Loucy (cell line): ENCODE measurements around the gene MAML3.

Experiments
- H2AFZ ChIP-seq: fragments of 200-600 bp; sonication (generic); 2 replicates; pipeline ENCODE4 v1.6.0; 2016; ENCODE audit warnings: antibody characterized with exemption, mild to moderate bottlenecking, low read length, moderate library complexity
- H3F3A ChIP-seq: fragments of 200-600 bp; 2 replicates; pipeline ENCODE4 v1.6.0; 2016; ENCODE audit warnings: antibody characterized with exemption, low read depth, mild to moderate bottlenecking
- H3K27me3 ChIP-seq: fragments of 200-600 bp; sonication (generic); 2 replicates; pipeline ENCODE4 v1.6.1; 2014; ENCODE audit warnings: low read length, mild to moderate bottlenecking; ENCODE audit not compliant: insufficient read depth, poor library complexity, severe bottlenecking
- H3K36me3 ChIP-seq: fragments of 200-600 bp; sonication (generic); 2 replicates; pipeline ENCODE4 v1.6.1; 2016; ENCODE audit warnings: low read length; ENCODE audit not compliant: insufficient read depth
- H3K4me1 ChIP-seq: fragments of 200-600 bp; sonication (generic); 2 replicates; pipeline ENCODE4 v1.5.1; 2014; ENCODE audit warnings: low read length, mild to moderate bottlenecking; ENCODE audit not compliant: insufficient read depth, poor library complexity, severe bottlenecking
- H3K4me2 ChIP-seq: fragments of 200-600 bp; sonication (generic); 2 replicates; pipeline ENCODE4 v1.6.0; 2014; ENCODE audit warnings: antibody characterized with exemption, low read length, low read depth, mild to moderate bottlenecking; ENCODE audit not compliant: poor library complexity, severe bottlenecking
- H3K4me3 ChIP-seq: fragments of 200-600 bp; sonication (generic); 2 replicates; pipeline ENCODE4 v1.5.1; 2014; ENCODE audit warnings: low read length, mild to moderate bottlenecking, mixed read lengths; ENCODE audit not compliant: poor library complexity, severe bottlenecking
- H3K79me2 ChIP-seq: fragments of 200-600 bp; sonication (generic); 2 replicates; pipeline ENCODE4 v1.6.1; 2014; ENCODE audit warnings: low read length; ENCODE audit not compliant: insufficient read depth
- H3K9ac ChIP-seq: fragments of 200-600 bp; sonication (generic); 2 replicates; pipeline ENCODE4 v1.6.0; 2014; ENCODE audit warnings: mild to moderate bottlenecking, low read depth, low read length, moderate library complexity; ENCODE audit not compliant: poor library complexity, severe bottlenecking
- H3K9me2 ChIP-seq: fragments of 200-600 bp; sonication (generic); replicated peaks from 2 replicates; pipeline ENCODE4 v1.6.1; 2016; ENCODE audit warnings: low read depth, low read length, mixed read lengths
- H3K9me3 ChIP-seq: fragments of 200-600 bp; sonication (generic); 2 replicates; pipeline ENCODE4 v1.6.1; 2014; ENCODE audit warnings: mild to moderate bottlenecking, antibody characterized with exemption, low read length, low read depth; ENCODE audit not compliant: insufficient read depth
- H4K20me1 ChIP-seq: fragments of 200-600 bp; sonication (generic); 2 replicates; pipeline ENCODE4 v1.6.0; 2014; ENCODE audit warnings: antibody characterized with exemption, low read length, mild to moderate bottlenecking; ENCODE audit not compliant: insufficient read depth, poor library complexity, severe bottlenecking
- EZH2phosphoT487 ChIP-seq: fragments of 200-600 bp; IDR thresholded peaks from 2 replicates; pipeline ENCODE4 v1.6.1; 2018; ENCODE audit warnings: antibody characterized with exemption, mild to moderate bottlenecking, moderate library complexity, borderline replicate concordance
- TF ChIP-seq, protein P1 (sequence below): fragments of 200-600 bp; sonication (generic); conservative IDR thresholded peaks from 2 replicates; pipeline ENCODE4 v1.5.1; 2014; ENCODE audit warnings: mild to moderate bottlenecking, antibody characterized with exemption, low read length

The MAML3 gene

DNA sequence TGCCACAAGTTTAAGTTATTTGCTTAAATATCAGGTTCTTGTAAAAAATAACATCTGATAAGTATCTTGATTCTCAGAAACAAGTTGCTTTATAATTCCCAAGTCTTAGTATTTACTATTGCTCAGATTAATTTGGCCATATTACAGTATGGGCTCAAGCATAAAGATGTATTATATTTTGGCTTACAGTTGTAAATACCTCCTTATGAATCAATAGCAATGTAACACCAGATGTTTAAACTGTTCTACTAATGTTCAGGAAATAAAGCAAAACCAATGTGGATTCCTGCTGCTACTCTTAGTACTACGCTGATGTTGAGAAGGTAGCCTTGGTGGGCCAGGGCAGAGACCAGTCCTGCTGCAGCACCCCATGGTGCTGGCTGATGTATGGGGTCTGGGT, 385.6 kb downstream of the MAML3 start:
- Histone ChIP-seq H3F3A (peaks cover 9% of the 10 kb centered on the region), H3K4me3 (no peak overlapping the region), H3K4me2 (peak overlapping the region; percentile 38), H3K9ac (peak overlapping the region; percentile 1), H2AFZ (no peak overlapping the region), H3K9me3 (no peaks in the 10 kb centered on the region), H3K27me3 (no peaks in the 10 kb centered on the region), H3K79me2 (0 out of 2 replicates have a peak, but pooled peaks cover 3% of the 10 kb centered on the region), H3K4me1 (peaks cover 44% of the 10 kb centered on the region), H4K20me1 (no peaks in the 10 kb centered on the region), H3K9me2 (no peaks in the 10 kb centered on the region), H3K36me3 (no peaks in the 10 kb centered on the region)
- TF ChIP-seq, protein P1, sequence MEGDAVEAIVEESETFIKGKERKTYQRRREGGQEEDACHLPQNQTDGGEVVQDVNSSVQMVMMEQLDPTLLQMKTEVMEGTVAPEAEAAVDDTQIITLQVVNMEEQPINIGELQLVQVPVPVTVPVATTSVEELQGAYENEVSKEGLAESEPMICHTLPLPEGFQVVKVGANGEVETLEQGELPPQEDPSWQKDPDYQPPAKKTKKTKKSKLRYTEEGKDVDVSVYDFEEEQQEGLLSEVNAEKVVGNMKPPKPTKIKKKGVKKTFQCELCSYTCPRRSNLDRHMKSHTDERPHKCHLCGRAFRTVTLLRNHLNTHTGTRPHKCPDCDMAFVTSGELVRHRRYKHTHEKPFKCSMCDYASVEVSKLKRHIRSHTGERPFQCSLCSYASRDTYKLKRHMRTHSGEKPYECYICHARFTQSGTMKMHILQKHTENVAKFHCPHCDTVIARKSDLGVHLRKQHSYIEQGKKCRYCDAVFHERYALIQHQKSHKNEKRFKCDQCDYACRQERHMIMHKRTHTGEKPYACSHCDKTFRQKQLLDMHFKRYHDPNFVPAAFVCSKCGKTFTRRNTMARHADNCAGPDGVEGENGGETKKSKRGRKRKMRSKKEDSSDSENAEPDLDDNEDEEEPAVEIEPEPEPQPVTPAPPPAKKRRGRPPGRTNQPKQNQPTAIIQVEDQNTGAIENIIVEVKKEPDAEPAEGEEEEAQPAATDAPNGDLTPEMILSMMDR: no peak
- TF ChIP-seq EZH2phosphoT487: no peak

DNA sequence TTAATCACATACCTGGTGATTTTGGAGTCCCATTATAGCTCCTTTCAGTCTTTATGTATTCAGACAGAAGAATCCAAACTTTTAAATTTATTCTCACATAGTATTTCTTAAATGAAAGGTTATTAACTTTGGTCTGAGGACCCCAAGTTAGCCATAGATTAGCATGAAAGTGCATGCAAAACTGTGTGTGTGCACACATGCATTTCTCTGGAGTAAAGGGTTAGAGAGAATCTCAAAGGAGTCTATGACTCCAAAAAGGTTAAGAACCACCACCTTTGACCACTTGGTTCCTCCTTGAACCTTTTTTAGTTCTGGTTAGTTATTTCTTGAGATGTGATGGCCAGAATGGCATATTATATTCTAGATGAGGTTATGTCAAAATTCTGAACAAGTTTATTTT, 386.4 kb downstream of the MAML3 start:
- Histone ChIP-seq H3F3A (peaks cover 15% of the 10 kb centered on the region), H3K79me2 (0 out of 2 replicates have a peak, but pooled peaks cover 3% of the 10 kb centered on the region), H3K27me3 (no peaks in the 10 kb centered on the region), H3K4me3 (no peak overlapping the region), H3K9me2 (no peaks in the 10 kb centered on the region), H2AFZ (no peak overlapping the region), H3K36me3 (no peaks in the 10 kb centered on the region), H4K20me1 (no peaks in the 10 kb centered on the region), H3K4me2 (no peak overlapping the region), H3K9ac (no peak overlapping the region), H3K4me1 (peaks cover 52% of the 10 kb centered on the region), H3K9me3 (no peaks in the 10 kb centered on the region)
- no peak for TF ChIP-seq EZH2phosphoT487
- TF ChIP-seq, protein P1: no peak

DNA sequence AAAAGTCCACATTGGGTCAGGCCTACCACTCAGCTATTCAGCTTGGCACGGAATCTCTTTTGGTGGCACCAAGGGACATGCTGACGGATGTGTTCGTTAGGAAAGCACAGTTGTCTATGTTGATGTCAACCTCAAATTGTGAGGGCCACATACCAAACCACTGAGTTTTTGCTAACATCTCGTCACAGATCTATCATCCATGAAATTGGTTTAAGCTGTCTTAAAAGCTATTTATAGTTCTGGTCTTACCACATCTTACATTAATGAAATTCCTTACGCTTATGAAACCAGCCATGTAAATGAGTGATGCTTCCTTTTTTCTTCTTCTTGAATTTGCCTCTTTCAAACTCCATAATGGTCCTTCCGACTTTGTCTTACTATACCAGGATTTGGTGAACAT, 386.8 kb downstream of the MAML3 start:
- Histone ChIP-seq H3K9me2 (no peaks in the 10 kb centered on the region), H4K20me1 (no peaks in the 10 kb centered on the region), H3K4me3 (no peak overlapping the region), H3K79me2 (0 out of 2 replicates have a peak, but pooled peaks cover 3% of the 10 kb centered on the region), H3K27me3 (no peaks in the 10 kb centered on the region), H3F3A (peaks cover 15% of the 10 kb centered on the region), H2AFZ (no peak overlapping the region), H3K9me3 (no peaks in the 10 kb centered on the region), H3K4me1 (peaks cover 56% of the 10 kb centered on the region), H3K9ac (no peak overlapping the region), H3K4me2 (no peak overlapping the region), H3K36me3 (no peaks in the 10 kb centered on the region)
- TF ChIP-seq, protein P1: no peak
- TF ChIP-seq EZH2phosphoT487: no peak
